Stimulated activated CD8-positive, alpha-beta memory T cell treated with anti-CD3 and anti-CD28 coated beads, Interleukin-7, amount 100 ng/mL, for 1 hour (primary cell): Measurements from ENCODE around the gene FBRSL1.

Source experiments
- DNase-seq, 2 donors: peaks; one replicate each; pipeline ENCODE4 v3.0.0-alpha.2; 2020; ENCODE audit warnings: low read depth in 2 of 2

Gene FBRSL1

GRCh38 chr12:132557291-132558015 is 67.5 kb downstream of the FBRSL1 start:
- DNase-seq: no peak

- no peak for DNase-seq
Observed at GRCh38 chr12:132558042-132558856, 68.3 kb downstream of the FBRSL1 start.

- no peak for DNase-seq
Observed at GRCh38 chr12:132558861-132559623, 69.1 kb downstream of the FBRSL1 start.

GRCh38 chr12:132559652-132560363 is 69.9 kb downstream of the FBRSL1 start:
- DNase-seq: no peak

GRCh38 chr12:132560364-132560613 is 70.3 kb downstream of the FBRSL1 start:
- no peak for DNase-seq

GRCh38 chr12:132560614-132561426 is 70.9 kb downstream of the FBRSL1 start:
- DNase-seq: peak; percentile 28 to 42
